ENCODE results near the gene CCDC8.
"Not testable (repeated sequence)": the region's sequence is repeated elsewhere in the genome, so short reads cannot be mapped to it uniquely, and the experiment has no call there.

CCDC8 gene

DNA sequence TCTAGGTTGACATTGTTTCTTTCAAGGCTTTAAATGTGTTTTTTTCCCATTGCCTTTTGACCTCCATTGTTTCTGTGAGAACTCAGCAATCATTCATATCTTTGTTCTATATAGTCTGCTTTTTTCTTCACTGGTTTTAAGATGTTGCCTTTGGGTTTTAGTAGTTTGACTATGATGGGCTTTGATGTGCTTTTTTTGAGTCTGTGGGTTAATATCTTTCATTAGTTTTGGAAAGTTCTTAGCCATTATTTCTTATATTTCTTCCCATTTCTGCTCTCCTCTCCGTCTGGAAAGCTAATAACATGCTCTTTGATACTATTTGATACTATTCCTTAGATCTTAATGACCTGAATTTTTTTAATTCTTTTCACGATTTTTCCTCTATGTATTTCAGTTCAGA lies 32.7 kb downstream of the CCDC8 start:
- no peak for DNase-seq (ENCODE audit: low spot score)

DNA sequence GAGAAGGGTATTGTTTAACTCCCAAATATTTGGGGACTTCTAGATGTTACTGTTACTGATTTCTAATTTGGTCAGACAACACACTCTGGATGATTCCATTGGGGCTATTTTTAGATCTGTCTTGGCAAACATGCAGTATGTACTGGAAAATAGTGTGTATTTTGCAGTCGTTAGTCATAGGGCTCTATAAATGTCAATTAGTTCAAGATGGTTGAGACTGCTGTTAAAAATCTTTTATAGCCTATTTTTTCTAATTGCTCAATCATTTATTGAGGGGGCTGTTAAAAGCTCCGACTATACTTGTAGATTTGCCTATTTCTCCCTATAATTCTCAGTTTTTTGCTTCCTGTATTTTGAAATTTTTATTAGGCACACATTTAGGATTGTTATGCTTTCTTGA lies 35.1 kb downstream of the CCDC8 start:
- DNase-seq (ENCODE audit: low spot score): no peak

DNA sequence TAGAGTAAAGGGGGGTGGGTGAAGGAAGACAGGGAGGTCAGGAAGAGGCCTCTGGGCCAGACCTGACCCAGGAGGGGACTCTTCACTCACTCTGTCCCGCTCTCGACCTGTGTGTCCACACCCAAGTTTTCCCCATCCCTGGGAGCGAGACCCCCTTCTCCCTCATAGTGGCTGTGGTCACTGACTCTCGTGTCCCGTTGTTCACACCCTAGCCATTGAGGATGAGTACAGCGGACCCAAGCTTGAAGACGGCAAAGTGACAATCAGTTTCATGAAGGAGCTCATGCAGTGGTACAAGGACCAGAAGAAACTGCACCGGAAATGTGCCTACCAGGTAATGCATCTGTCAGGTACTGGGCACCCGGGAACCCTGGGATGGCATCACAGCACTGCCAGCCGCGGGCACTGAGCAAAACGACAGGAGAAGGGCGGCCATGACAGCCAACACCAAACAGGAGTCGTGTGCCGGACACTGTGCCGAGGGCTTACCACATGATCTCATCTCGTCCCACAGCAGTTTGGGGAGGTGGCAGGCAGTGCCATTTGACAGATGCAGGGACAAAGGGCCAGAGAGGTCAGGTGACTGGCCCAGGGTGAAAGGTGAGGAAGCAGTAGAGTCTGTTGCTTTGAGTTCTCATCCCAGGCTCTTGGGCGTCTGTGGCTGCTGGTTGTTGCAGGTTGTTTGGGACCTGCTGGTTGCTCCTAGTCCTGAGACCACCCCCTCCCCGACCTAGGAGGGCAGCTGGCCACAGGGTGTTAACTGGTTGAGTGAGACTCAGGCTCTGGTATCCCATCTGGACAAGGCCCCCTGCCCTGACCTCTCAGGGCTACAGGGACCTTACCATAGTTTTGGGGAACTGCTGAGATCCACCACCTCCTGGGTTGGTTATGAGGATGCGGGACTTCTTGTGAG lies 36.9 kb downstream of the CCDC8 start:
- no peak for DNase-seq (ENCODE audit: low spot score)

DNA sequence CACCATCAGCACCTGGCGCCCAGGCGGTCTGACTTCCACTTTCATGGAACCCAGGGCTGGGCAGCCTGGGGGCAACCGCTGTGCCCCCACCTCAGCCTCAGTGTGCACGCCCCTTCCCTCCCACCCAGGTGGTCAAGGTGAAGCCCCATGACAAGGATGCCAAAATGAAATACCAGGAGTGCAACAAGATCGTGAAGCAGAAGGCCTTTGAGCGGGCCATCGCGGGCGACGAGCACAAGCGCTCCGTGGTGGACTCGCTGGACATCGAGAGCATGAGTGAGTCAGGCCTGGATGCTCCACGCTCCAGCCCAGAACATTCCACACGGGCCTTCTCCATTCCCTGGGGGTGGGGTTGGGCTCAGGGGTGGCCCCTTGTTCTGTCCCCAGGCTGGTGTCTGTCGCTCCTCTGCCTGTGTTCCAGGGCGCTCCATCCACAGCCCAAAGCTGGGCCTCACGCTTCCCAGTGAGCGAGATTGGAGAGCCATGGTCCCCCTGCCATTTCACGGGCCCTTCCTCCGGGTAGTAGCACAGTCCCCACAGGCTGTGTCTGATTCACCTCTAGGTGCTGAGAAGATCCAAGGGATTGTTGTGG lies 37.8 kb downstream of the CCDC8 start:
- not testable (repeated sequence) for DNase-seq (ENCODE audit: low spot score)

DNA sequence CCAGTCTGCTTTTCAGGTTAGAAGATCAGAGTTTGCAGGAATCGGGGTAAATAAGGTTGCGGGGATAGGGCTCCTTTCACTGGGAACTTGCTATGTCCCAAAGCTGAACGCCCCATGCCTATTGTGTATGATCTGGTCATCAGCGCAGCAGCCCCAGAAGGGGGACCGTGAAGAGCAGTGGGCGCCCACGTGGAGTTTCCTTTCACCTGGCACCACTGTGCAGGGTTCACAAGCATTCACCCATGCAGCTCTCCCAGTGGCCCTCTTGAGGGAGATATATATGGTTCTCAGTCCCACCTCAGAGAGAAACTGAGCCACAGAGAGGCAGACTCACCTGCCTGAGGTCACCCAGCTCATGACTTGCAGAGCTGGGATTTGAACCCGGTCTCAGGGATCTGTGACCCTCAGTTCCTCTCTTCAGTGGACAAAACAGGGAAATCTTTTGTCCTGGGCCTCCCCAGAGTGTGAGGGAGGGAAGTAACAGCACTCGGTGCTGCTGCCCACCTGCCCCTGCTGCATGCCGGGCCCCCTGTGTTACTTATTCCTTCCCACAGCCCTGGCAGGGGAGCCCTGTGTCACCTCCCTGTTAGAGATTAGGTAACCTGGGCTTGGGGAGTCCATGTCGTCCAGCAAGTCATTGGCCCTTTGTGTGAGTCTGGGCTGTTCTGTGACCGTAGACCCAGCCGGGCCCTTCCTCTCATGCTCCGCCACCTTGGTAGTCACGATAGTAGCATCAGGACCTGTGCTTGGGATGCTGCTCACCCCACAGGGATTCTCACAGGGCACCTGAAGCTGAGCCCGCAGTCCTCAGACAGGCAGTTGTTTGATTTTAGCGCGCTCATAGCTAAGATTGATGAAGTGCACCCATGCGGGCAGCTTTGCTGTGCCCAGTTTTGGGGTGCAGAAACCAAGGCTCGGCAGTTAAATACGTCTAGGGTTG lies 38.6 kb downstream of the CCDC8 start:
- no peak for DNase-seq (ENCODE audit: low spot score)

DNA sequence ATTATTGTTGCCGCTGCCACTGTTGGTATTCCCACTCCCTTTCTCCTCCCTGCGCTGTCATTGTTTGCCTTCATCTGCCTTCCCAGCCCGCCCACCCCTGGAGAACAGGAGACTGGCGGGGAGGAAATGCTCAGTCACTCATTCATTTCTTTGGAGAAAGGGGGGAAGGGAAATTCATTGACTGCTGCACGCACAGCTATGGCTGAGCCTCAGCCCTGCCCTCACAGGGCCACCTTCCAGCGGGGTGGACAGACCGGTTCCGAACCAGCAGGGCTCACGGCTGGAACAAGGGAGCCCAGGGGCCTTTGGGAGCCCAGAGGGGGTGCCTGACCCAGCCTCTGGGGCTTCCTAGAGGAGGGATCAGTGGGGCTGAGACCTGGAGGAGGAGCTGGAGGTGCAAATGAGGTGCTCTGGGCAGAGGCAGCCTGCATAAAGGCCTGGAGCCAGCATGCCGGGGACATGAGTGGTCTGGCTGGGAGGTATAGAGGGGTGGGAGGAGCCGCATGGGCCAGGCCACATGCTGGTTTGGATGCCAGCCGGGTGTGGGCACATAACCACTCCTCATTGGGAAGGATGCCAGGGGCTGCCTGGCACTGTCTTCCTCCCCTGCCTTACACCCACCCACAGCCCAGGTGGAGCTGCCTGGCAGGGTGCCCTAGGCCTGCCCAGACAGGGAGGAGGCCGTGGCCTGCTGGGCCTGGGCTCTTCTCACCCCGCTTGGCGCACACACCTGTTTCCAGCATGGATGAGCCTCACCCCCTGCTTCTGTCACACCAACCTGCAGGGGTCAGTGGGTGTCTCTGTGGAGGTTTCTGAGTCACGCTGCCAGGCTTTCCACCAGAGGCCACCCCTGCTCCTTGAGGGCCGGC lies 39.6 kb downstream of the CCDC8 start:
- no peak for DNase-seq (ENCODE audit: low spot score)

DNA sequence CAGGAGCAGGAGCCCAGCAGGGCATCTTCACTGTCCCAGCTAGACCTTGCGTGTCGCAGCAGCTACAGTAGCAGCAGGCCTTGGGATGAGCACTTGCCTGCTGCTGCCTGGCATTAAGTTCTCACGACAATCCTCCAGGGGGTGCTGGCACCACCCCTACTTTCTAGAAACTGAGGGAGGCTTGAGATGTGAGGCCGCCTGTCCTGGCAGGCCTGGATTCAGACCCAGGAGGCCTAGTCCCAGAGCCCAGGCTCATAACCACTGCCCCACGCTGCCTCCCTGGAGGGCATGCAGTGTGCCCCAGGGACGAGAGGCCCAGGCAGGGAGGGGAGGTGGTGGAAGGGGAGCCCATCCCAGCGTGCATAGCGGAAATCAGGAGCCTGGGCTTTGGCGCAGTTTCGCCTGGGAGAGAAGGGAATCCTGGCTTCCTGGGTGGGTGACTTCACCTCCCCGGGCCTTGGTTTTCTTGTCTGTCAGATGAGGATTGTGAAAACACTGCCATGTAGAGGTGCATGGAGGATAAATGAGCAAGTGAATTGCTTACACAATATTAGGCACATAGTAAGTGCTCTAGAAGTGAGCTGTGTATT lies 40.4 kb downstream of the CCDC8 start:
- no peak for DNase-seq (ENCODE audit: low spot score)

DNA sequence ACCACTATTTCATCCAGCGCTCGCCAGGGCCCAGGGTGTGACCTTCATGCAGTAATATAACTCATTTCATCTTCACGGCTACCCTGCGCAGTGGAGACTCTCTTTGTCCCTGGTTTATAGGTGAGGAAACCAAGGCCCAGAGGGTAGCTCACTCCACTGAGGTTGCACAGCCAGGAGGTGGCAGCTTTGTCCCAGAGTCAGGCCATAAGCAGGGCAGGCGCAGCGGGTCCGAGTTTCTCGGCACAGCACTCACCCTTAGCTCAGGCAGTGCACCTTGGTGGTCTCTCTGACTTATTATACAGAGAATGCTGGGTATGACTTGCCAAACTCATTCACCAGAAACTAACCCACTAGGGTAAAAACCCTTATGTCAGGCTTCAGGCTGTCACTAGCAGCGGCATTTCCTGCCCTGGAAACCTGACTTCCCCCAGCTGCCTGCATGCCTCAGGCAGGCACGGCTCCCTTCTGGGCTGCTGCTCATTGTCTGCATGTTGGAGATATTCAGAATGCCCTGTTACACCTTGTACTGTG lies 41.9 kb downstream of the CCDC8 start:
- DNase-seq (ENCODE audit: low spot score): no peak

DNA sequence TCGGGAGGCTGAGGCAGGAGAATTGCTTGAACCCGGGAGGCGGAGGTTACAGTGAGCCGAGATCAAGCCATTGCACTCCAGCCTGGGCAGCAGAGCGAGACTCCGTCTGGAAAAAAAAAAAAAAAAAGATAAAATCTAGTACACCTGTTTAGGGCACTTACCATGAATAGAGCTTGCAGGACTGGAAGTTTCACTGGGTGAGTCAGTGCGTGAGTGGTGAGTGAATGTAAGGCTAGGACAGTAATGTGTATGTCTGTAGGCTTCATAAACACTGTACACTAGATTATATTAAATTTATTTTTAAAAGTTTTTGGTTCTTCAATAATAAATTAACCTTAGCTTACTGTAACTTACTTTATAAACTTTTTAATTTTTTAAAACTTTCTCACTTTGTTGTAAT lies 43.5 kb downstream of the CCDC8 start:
- DNase-seq (ENCODE audit: low spot score): no peak

DNA sequence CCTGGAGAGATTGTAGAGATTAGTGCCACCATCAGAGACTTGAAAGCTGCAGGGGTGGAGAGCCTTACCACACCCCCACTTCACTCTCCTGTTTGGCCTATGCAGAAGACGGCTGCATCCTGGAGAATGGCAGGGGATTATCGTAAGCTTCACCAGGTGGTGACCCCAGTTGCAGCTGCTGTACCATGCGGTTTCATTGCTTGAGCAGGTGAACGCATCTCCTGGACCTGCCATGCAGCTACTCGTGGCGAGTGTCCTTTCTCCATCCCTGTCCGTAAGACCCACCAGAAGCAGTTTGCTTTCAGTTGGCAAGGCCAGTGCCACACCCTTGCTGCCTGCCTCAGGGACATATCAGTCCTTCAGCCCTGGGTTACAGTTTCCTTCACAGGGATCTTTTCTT lies 45.2 kb downstream of the CCDC8 start:
- DNase-seq (ENCODE audit: low spot score): no peak

DNA sequence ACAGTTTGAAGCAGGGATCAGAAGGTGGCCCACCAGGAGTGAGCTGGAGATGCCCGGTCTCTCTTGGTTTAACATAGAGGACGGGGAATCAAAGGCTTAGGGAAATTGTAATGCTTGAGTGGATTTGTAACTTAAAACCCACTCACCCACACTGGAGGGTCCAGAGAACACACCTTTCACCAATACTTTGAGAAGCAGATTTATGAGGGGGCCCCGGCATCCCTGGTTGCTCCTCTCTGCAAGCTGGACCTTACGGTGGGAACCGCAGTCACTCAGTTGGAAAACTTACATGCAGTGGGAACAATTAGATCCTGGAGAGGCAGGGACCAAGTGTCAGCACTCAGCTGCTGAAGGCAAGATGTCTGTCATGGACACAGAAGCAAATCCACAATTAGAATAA lies 45.9 kb downstream of the CCDC8 start:
- no peak for DNase-seq (ENCODE audit: low spot score)

DNA sequence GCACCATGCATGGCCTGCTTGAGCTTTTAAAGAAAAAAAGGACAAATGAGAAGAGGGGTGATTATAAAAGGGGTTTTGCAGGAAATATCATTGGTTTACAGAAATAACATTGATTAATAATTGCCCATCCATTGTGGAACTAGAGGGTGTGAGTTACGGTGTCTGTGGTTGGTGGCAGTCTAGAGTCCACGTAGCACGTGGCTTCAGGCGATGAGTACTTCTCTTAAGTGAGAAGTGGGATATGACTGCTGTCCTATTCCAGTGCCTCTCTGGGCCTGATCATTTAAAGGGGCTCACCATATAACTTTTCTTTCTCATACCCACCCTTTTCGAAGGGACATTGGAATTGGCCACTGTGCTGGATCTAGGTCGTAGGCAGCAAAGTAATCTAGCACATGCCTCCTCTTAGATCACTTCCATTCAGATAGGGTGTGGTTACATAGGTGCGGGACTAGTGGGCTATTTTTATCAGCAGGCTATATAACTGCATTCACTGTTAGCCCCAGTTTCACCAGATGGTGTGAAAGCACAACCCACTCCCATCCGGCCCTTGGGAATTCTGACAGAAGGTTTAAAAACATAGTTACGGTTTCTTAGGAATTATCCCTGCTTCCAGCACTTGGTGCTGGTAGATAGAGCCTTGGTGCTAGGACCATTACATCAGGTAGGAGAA lies 46.6 kb downstream of the CCDC8 start:
- DNase-seq (ENCODE audit: low spot score): no peak

DNA sequence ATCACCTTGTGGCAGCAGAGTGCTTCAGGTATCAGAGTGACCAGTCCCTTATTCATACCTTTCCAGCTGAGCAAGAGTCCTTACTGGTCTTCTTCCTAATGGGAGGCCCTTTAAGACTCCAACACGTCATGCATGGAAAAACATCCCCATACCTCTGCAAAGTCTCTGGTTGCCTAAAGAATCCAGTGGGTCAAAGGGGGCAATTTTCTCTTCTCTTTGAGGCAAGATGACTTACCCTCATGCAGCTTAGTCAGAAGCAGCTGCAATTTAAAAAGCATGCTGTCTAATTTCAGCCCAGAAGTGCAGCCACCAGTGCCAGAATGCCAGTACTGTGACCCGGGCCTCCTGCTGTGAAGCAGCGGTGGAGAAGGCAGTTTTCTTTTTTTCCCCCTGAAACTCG lies 47.8 kb downstream of the CCDC8 start:
- DNase-seq (ENCODE audit: low spot score): no peak

DNA sequence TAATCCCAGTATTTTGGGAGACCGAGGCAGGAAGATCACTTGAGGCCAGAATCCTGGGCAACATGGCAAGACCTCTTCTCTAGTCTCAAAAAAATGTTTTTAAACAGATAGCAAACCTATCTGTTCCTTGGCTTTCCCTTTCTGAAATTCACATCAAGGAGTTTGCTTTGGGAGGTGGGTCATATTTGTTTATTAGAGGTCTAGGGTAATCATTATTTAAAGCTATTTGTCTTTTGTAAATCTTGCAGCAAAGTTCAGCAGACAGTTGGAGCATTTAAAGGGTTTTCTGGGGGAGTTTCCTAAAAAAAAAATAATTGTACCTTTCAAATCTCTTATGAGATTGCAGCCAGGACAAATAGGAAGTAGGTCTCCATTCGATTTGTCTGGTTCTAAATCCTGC lies 49.0 kb downstream of the CCDC8 start:
- no peak for DNase-seq (ENCODE audit: low spot score)

DNA sequence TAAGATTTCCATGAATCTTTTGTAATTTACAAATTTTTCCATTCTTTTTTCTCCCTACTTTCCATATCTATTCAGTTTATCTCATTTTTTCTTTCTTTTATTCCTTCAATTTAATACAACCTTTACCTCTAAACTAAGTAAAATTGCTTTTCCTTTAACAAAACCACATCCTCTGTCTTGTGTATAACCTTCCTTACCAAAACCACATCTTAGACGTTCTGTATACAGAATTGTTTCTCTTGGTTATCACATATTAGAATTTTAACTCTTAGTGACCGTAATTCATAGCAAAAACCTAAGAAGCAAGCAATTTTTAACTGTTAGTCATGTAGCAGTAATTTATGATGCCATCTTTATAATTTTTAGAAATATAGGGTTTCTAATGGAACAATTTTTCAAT lies 51.4 kb downstream of the CCDC8 start:
- DNase-seq (ENCODE audit: low spot score): no peak

All from HuH-7.5 (cell line).